Neuron (in vitro differentiated cells): ENCODE measurements around the gene MAPK14.
"Not testable (repeated sequence)": the region's sequence is repeated elsewhere in the genome, so short reads cannot be mapped to it uniquely, and the experiment has no call there.

Experiments
- H2AFZ ChIP-seq: one replicate; pipeline ENCODE4 v1.6.1; 2013; ENCODE audit warnings: low read depth, mild to moderate bottlenecking, inconsistent platforms, low read length, moderate library complexity
- H3K27me3 ChIP-seq: one replicate; pipeline ENCODE4 v1.6.1; 2013; ENCODE audit warnings: low read length; ENCODE audit not compliant: insufficient read depth
- H3K36me3 ChIP-seq: one replicate; pipeline ENCODE4 v1.6.1; 2013; ENCODE audit warnings: low read length; ENCODE audit not compliant: insufficient read depth
- H3K4me1 ChIP-seq: one replicate; pipeline ENCODE4 v1.6.1; 2013; ENCODE audit warnings: low read length; ENCODE audit not compliant: insufficient read depth
- H3K4me3 ChIP-seq: 2 replicates; pipeline ENCODE4 v1.5.1; 2013; ENCODE audit warnings: mild to moderate bottlenecking, low read length, moderate library complexity
- H3K9me3 ChIP-seq: one replicate; pipeline ENCODE4 v1.6.1; 2013; ENCODE audit warnings: low read length

Gene MAPK14

GRCh38 chr6:36126553-36127458 lies 99.2 kb downstream of the MAPK14 start:
- Histone ChIP-seq H3K36me3 (no peaks in the 10 kb centered on the region), H3K27me3 (no peaks in the 10 kb centered on the region), H2AFZ (no peak overlapping the region), H3K9me3 (no peaks in the 10 kb centered on the region), H3K4me3 (no peak overlapping the region), H3K4me1 (peaks cover 12% of the 10 kb centered on the region)

DNA sequence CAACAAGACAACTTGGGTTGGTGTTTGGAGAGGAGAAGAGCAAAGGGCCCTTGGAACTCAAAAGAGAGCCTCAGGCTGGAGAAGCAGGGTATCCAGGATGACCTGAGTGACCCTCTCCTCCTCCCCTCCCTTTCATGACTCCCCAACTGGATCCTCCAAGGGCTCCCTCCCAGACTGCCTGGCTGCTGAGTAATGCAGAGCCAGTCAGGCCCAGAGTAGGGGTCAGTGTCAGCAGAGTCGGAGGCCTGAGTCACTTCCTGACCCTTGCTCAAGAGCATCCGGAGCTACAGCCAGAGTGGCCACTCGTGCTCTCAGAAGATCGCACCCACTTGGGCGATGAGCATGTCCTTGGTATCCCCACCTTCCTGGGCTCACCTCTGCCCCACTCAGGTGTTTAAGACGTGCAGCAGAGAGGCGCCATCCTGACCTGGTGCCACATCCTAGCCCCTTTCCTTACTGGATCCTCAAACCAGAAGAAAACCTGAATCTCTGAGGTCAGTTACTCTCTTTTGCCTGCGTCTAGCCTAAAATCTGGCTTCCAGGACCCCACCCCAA lies 99.9 kb downstream of the MAPK14 start:
- Histone ChIP-seq H3K4me3 (no peak overlapping the region), H3K36me3 (no peaks in the 10 kb centered on the region), H3K9me3 (no peaks in the 10 kb centered on the region), H3K27me3 (no peaks in the 10 kb centered on the region), H2AFZ (no peak overlapping the region), H3K4me1 (peaks cover 15% of the 10 kb centered on the region)

- Histone ChIP-seq H3K36me3 (no peaks in the 10 kb centered on the region), H2AFZ (no peak overlapping the region), H3K4me3 (no peak overlapping the region), H3K9me3 (no peaks in the 10 kb centered on the region), H3K4me1 (peaks cover 15% of the 10 kb centered on the region), H3K27me3 (no peaks in the 10 kb centered on the region)
These were observed 100.5 kb downstream of the MAPK14 start for GRCh38 chr6:36128073-36128472.

GRCh38 chr6:36128793-36129192 lies 101.2 kb downstream of the MAPK14 start:
- Histone ChIP-seq H3K4me1 (peaks cover 15% of the 10 kb centered on the region), H3K27me3 (no peaks in the 10 kb centered on the region), H3K4me3 (no peak overlapping the region), H2AFZ (no peak overlapping the region), H3K36me3 (no peaks in the 10 kb centered on the region), H3K9me3 (no peaks in the 10 kb centered on the region)

- H2AFZ ChIP-seq: not testable (repeated sequence)
These were observed 101.7 kb downstream of the MAPK14 start for GRCh38 chr6:36129334-36129733.

GRCh38 chr6:36129941-36130666 lies 102.5 kb downstream of the MAPK14 start, which contains the start of gene MAPK13:
TSS of gene MAPK13 (plus strand) at chr6:36130513. CDS start at chr6:36130583, 70 bp downstream.
- peaks cover 15% of the 10 kb centered on the region for H3K4me1 ChIP-seq
- no peak within 1 kb of the TSS for H3K4me3 ChIP-seq
- H3K9me3 ChIP-seq: no peaks in the 10 kb centered on the region

More at GRCh38 chr6:36129334-36129733, 101.7 kb downstream of the MAPK14 start:
- not testable (repeated sequence) for H3K4me3 ChIP-seq, H3K9me3 ChIP-seq, H3K36me3 ChIP-seq, H3K27me3 ChIP-seq
- peaks cover 15% of the 10 kb centered on the region for H3K4me1 ChIP-seq

GRCh38 chr6:36130667-36131510 lies 103.3 kb downstream of the MAPK14 start:
- Histone ChIP-seq H2AFZ (no peak overlapping the region), H3K4me3 (no peak overlapping the region), H3K4me1 (peaks cover 15% of the 10 kb centered on the region), H3K9me3 (no peaks in the 10 kb centered on the region), H3K27me3 (no peaks in the 10 kb centered on the region), H3K36me3 (no peaks in the 10 kb centered on the region)

More at GRCh38 chr6:36129941-36130666, 102.5 kb downstream of the MAPK14 start, which contains the start of gene MAPK13:
- Histone ChIP-seq H3K27me3 (no peaks in the 10 kb centered on the region), H2AFZ (no peak within 1 kb of the TSS), H3K36me3 (no peaks in the 10 kb centered on the region)

- H3K36me3 ChIP-seq: no peaks in the 10 kb centered on the region
- no peaks in the 10 kb centered on the region for H3K9me3 ChIP-seq
- H2AFZ ChIP-seq: no peak overlapping the region
- no peak overlapping the region for H3K4me3 ChIP-seq
- peaks cover 15% of the 10 kb centered on the region for H3K4me1 ChIP-seq
- no peaks in the 10 kb centered on the region for H3K27me3 ChIP-seq
These were observed 104.1 kb downstream of the MAPK14 start for GRCh38 chr6:36131511-36132245.

GRCh38 chr6:36132246-36132895 lies 104.8 kb downstream of the MAPK14 start:
- H3K4me1 ChIP-seq: peaks cover 15% of the 10 kb centered on the region
- no peak overlapping the region for H2AFZ ChIP-seq
- H3K27me3 ChIP-seq: no peaks in the 10 kb centered on the region
- H3K9me3 ChIP-seq: no peaks in the 10 kb centered on the region
- no peak overlapping the region for H3K4me3 ChIP-seq
- no peaks in the 10 kb centered on the region for H3K36me3 ChIP-seq

- no peak overlapping the region for H3K4me3 ChIP-seq
- H2AFZ ChIP-seq: no peak overlapping the region
- peaks cover 15% of the 10 kb centered on the region for H3K4me1 ChIP-seq
- H3K9me3 ChIP-seq: no peaks in the 10 kb centered on the region
- no peaks in the 10 kb centered on the region for H3K36me3 ChIP-seq
- H3K27me3 ChIP-seq: no peaks in the 10 kb centered on the region
These were observed 105.5 kb downstream of the MAPK14 start for GRCh38 chr6:36133148-36133547.

- Histone ChIP-seq H3K4me1 (peaks cover 15% of the 10 kb centered on the region), H3K27me3 (no peaks in the 10 kb centered on the region), H3K9me3 (no peaks in the 10 kb centered on the region), H2AFZ (no peak overlapping the region), H3K4me3 (no peak overlapping the region), H3K36me3 (no peaks in the 10 kb centered on the region)
These were observed 106.3 kb downstream of the MAPK14 start for GRCh38 chr6:36133912-36134311.
